HG03378 (cell line): ENCODE measurements around the gene G6PC3.
"Not testable (repeated sequence)": the region's sequence is repeated elsewhere in the genome, so short reads cannot be mapped to it uniquely, and the experiment has no call there.

Source experiments
- ATAC-seq: cut with Tn5 transposase; IDR thresholded peaks from one replicate; pipeline ENCODE4 v1.9.1; 2021; ENCODE audit warnings: mild to moderate bottlenecking, moderate library complexity; ENCODE audit not compliant: unreplicated experiment

Gene G6PC3

GRCh38 chr17:44105941-44106340, 35.4 kb downstream of the G6PC3 start:
- no peak for ATAC-seq

GRCh38 chr17:44106801-44107200, 36.3 kb downstream of the G6PC3 start:
- ATAC-seq = no peak

- ATAC-seq = no peak
Measured at GRCh38 chr17:44108440-44109311, 38.1 kb downstream of the G6PC3 start.

GRCh38 chr17:44109312-44109630, 38.7 kb downstream of the G6PC3 start:
- no peak for ATAC-seq

GRCh38 chr17:44110011-44110686, 39.6 kb downstream of the G6PC3 start:
- no peak for ATAC-seq

GRCh38 chr17:44110823-44111633, 40.5 kb downstream of the G6PC3 start:
- ATAC-seq = no peak

- no peak for ATAC-seq
Measured at GRCh38 chr17:44111777-44112176, 41.2 kb downstream of the G6PC3 start.

- no peak for ATAC-seq
Measured at GRCh38 chr17:44112284-44113280, 42.0 kb downstream of the G6PC3 start.

- no peak for ATAC-seq
Measured at GRCh38 chr17:44113382-44113781, 42.8 kb downstream of the G6PC3 start.

GRCh38 chr17:44113868-44114840, 43.6 kb downstream of the G6PC3 start:
- ATAC-seq = no peak

GRCh38 chr17:44115585-44116415, 45.3 kb downstream of the G6PC3 start:
- no peak for ATAC-seq

- ATAC-seq = no peak
Measured at GRCh38 chr17:44117351-44117750, 46.8 kb downstream of the G6PC3 start.

GRCh38 chr17:44118427-44119050, 48.0 kb downstream of the G6PC3 start:
- no peak for ATAC-seq

- no peak for ATAC-seq
Measured at GRCh38 chr17:44119062-44119461, 48.5 kb downstream of the G6PC3 start.

GRCh38 chr17:44119798-44120197, 49.3 kb downstream of the G6PC3 start:
- ATAC-seq = no peak

GRCh38 chr17:44120281-44120680, 49.7 kb downstream of the G6PC3 start:
- ATAC-seq = not testable (repeated sequence)

- ATAC-seq = no peak
Measured at GRCh38 chr17:44120851-44121605, 50.5 kb downstream of the G6PC3 start.
